ENCODE data around the gene SLC45A2. TPM values are rescaled to one million over a fixed set of nuclear protein-coding genes. Genes with fewer than 3 reads are reported as not detected.
"Not testable (repeated sequence)": the region's sequence is repeated elsewhere in the genome, so short reads cannot be mapped to it uniquely, and the experiment has no call there.

The SLC45A2 gene
- total RNA-seq, 1 donor from 2014 or later, result not detected

DNA sequence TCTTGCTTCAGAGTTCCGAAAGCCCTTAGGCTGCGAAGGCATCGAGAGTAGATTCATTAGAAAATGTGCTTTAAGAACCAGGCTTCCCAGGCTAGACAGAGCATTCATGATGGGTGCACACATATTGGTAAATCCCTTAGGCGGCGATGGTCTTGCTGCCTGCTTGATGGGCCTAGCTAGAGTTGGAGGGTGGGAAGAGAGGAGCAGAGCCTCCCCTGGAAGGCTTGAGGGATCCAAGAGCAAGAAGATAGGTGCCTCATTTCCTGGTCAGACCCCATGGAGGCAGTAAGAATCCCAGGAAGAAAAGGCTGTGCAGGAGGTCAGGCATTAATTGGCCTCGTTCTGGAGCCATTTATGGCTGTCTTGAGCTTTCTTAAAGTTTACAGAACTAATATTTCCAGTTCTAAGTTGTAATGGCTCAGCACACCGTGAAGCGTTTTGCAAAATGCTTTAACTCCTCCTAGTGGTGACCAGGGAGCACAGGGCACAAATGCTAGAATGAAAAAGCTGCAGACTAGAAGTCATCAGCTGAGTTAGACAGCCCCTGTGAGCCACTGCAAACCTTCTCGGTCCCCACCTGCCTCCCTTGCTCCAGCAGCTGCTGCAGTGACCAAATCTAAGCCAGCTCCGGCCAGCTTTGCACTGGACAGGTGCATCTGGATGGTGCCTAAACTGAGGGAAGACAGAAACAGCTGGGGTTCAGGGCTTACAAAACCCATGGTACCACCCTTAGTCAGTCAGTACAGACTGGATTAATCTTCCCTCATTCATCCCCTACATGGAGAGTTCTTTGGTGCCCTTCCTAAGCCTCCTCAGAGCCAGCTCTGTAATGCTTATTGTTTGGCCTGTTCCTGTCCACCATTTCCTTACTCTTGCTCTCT, 14.7 kb downstream of the SLC45A2 start:
- DNase-seq (ENCODE audit: low read depth), result peak; percentile 55

DNA sequence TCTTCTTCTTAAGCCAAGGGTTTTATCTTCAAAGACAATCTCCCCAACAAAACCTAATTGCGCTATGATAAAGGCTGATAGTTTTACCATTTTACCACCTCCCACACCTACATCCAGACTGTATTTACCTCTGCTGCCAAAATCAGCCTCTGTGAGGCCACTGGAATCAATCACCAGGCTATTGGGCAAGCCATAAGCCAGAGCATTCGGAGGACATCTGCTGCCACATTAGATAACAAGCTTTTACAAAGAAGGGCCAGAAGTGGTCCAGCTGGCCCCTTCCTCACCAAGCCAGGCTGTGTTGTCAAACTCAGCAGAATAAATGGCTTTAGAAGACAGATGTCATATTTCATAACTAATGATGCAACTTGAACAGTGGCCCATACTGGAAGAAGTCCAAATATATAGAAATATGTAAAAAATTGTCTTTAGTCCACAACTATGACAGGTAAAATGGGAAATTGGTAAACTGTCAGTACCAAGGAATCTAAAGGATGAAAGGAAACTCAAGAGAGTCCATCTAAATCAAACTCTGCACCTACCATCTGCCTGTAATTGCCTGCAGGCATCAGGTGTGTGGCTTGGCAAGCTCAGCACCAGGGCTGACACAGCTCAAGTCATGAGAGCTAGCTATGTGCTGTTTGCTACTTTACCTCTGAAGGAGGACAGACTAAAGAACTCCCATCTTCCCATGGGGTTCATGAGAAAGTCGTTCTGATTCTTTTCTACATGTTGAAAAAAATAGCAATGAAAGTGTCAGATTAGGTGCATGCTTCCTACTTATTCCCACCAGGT, 16.1 kb downstream of the SLC45A2 start:
- DNase-seq (ENCODE audit: low read depth), result no peak

DNA sequence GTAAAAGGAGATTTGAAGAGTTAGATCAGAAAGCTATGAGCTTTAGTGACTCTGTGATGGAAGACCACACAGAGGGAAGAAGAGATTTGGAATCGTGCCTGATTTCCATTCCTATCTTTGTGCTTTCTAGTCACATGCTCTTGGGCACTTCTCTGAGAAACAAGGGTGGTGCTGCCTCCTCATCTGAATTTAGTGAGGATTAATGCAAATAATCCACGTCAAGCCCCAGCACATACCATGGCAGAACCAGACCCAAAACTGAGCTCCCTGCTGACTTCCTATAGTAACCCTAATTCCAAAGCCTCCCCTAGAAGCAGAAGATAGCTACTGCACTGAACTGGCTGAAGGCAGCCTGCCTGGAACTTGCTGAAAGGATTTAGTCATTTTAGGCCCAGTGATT, 17.7 kb downstream of the SLC45A2 start:
- DNase-seq (ENCODE audit: low read depth), result no peak

DNA sequence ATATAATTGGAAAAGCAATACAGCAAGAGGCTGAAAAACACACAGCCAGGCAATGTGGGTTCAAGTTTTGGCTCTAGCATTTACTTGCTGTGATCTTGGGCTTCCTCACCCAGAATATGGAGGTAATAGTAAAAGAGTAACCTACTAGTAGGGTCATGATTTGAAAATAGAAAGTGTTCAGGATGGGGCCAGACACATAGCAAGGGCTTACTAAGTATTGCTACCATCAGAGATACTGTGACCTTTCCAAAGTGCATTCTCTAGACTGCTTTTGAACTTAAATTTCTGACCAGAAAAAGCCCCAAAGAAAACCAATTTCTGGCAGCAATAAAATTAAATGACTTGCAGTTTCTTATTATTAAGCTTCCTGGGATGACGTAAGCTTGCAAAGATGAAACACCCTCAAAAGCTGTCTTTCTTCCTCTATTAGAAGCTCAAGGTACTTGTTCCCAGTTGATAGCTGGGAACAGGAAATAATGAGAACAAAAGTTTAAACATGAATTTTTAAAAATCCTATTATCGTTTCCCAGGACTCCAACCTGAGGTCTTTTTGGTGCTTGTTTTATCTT, 20.3 kb downstream of the SLC45A2 start:
- DNase-seq (ENCODE audit: low read depth), result no peak

DNA sequence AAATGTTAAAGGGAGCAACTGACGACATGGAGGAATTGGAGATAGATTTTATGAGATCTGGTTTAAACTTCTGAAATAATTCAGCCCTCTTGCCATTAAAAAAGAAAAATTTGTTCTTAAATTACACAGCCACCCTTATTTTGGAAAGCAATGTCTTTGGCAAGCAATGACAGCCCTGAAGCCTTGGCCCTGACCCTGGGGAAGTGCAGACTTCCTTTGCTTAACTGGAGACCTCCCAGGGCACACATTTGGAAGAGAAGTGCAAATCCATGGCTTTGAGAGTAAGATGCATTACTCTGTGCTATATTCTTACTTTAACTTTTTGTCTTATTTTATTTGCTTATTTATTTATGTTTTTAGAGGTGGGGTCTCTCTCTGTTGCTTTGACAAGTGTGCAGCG, 26.3 kb downstream of the SLC45A2 start:
- no peak for DNase-seq (ENCODE audit: low read depth)

DNA sequence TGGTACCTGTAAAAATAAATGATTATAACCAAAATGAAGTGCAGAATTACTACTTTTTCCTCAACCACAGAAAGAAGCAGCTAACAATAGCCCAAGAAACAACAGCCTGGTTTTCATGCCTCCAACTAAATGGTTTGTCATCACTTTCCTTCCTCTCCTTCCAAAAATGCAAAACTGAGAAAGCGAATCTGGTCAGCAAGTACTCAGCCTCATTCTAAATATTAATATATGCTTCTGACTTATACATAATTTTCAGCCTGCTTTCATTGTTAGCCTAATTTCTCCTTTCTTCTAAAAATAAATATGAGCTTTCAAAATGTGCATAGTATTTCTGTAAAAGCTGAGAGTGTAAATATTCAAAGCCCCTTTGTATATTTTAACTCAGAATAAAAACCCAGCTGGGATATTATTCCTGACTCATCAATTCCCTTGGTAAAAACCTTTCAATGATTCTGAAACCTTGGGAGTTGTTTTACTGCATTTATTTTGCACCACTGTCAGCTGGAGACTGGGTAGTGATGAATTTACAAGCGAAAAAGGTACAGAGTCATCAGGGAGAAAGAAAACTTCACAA, 26.8 kb downstream of the SLC45A2 start:
- DNase-seq (ENCODE audit: low read depth), result no peak

DNA sequence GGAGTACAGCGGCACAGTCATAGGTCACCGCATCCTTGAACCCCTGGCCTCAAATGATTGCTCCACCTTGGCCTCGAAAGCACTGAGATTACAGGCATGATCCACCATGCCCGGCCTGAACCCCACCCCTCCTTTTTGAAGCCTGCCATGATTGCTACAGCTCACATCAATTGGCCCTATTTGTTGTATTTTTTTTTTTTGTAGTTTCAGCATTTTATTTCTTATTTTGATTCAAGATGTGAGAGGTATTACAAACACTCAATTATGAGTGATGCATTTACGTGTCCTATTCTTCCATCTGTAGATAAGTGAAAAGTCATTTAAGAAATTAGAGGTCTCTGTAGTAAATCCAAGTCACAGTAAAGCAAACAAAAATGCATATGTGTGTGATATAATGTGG, 32.3 kb downstream of the SLC45A2 start:
- not testable (repeated sequence) for DNase-seq (ENCODE audit: low read depth)

DNA sequence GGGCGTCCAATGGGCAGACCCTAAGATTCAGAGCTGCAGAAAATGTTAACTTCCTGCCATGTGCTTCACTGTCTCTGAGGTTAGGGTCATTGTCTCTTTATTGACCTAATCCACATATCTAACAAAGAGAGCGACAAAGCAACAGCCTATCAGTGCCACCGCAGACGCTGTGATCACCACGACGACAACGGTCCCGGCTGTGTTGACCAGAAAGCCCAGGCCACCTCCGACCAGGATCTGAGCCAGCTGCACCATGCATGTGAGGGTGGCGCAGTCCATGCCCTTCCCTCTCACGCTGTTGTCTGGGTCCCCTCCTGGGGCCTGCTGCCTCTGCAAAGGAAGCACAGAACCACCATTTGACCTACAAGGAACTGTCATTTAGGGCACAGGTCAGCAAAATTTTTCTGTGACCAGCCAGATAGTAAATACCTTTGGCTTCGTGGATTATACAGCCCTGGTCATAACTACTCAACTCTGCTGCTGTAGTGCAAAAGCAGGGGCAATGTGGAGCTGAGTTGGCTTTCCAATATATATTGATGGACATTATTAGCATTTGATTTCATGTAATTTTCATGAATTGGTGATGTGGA, 39.9 kb downstream of the SLC45A2 start:
- no peak for DNase-seq (ENCODE audit: low read depth)

DNA sequence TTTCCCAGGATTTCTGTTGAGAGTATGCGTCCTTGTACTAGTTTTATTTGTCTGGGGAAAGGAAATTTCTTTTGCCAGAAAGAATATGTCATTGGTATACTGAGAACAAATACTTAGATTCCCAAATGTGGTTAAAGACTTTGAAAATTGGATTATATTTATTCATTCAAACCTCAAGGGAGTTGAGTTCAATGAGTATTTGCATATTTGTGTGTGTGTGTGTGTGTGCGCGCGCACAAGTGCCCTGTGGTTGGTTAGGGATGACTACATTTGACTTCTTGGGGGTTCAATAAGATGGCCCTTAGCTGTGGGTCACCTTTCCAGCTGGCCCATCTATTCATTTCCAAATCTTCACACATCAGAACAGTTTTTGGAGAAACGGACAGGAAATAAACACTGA, 43.4 kb downstream of the SLC45A2 start:
- DNase-seq (ENCODE audit: low read depth), result no peak

DNA sequence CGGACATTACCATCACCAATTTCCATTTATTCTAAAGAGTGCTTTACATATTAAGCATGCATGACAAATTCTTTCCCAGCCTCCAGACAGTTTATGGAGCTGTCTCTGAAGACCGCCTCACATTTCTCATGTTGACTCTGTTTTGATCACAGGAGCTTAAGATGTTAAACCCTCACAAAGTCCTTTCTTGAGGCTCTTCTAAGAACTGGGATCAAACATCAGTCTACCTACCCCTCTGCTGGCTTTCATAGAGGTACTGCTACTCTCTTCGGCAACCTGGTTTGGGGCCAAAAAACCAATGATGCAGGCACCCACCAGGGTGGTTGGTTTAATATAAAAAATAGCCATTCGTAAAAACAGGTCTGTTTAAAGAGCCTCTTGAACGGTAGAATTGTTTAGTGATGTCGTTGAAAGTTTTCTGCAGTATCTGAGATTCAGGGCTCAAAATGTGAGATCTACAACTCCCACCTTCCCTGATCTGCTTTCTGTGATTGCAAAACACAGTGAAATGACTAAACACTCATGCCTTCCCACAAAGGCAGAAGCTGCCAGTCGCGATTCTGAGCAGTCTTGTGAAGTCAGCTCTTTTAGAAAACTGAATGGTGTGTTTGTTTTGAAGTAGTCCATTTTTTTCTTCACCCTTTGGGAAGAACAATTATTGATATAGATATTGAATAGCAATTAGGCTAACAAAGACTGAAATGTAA, 44.8 kb downstream of the SLC45A2 start:
- peak; percentile 45 for DNase-seq (ENCODE audit: low read depth)

DNA sequence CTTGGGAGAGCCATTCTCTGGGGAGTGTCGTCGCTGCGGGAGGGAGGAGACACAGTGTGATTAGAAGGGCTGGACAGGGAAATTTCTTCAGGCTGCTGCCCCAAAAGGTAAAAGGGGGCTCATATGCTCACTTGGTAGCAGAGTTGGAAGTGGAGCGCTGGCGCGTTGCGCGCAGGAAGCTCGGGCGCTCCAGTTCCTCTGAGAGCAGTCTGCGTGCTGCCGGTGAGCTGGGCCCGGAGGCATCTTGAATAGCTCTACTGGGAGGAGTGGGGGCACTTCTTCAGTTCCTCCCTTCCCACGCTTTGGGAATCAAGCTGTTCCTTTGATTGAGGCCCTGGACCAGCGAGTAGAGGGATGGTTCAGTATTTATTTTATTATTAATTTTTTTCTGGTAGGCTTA, 45.6 kb downstream of the SLC45A2 start:
- no peak for DNase-seq (ENCODE audit: low read depth)

DNA sequence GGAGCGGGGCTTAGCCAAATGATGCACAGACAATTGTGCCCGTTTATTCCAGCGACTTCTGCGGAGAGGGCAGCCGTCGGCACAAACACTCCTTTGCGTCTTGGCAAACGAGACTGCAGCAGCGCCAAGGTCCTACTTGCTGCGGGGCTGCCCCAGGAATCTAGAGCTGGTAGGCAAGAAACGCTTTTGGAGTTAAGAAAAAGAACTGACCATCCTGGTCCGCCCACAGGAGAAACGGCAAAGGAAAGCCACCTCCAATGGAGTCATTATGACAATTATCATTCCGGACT, 46.0 kb downstream of the SLC45A2 start:
- no peak for DNase-seq (ENCODE audit: low read depth)

DNA sequence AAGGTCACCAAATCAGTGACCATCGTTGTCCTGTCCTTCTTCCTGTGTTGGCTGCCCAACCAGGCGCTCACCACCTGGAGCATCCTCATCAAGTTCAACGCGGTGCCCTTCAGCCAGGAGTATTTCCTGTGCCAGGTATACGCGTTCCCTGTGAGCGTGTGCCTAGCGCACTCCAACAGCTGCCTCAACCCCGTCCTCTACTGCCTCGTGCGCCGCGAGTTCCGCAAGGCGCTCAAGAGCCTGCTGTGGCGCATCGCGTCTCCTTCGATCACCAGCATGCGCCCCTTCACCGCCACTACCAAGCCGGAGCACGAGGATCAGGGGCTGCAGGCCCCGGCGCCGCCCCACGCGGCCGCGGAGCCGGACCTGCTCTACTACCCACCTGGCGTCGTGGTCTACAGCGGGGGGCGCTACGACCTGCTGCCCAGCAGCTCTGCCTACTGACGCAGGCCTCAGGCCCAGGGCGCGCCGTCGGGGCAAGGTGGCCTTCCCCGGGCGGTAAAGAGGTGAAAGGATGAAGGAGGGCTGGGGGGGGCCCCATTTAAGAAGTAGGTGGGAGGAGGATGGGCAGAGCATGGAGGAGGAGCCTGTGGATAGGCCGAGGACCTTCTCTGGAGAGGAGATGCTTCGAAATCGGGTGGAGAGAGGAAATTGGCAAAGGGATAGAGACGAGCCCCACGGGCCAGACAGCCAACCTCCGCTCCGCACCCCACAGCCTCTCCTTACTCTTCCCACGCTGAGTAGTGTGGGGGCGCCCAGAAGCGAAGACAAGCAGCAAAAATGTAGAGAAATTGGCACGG, 46.6 kb downstream of the SLC45A2 start:
- no peak for DNase-seq (ENCODE audit: low read depth)

DNA sequence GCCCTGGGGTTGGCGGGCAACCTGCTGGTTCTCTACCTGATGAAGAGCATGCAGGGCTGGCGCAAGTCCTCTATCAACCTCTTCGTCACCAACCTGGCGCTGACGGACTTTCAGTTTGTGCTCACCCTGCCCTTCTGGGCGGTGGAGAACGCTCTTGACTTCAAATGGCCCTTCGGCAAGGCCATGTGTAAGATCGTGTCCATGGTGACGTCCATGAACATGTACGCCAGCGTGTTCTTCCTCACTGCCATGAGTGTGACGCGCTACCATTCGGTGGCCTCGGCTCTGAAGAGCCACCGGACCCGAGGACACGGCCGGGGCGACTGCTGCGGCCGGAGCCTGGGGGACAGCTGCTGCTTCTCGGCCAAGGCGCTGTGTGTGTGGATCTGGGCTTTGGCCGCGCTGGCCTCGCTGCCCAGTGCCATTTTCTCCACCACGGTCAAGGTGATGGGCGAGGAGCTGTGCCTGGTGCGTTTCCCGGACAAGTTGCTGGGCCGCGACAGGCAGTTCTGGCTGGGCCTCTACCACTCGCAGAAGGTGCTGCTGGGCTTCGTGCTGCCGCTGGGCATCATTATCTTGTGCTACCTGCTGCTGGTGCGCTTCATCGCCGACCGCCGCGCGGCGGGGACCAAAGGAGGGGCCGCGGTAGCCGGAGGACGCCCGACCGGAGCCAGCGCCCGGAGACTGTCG, 47.3 kb downstream of the SLC45A2 start:
- DNase-seq (ENCODE audit: low read depth), result no peak

DNA sequence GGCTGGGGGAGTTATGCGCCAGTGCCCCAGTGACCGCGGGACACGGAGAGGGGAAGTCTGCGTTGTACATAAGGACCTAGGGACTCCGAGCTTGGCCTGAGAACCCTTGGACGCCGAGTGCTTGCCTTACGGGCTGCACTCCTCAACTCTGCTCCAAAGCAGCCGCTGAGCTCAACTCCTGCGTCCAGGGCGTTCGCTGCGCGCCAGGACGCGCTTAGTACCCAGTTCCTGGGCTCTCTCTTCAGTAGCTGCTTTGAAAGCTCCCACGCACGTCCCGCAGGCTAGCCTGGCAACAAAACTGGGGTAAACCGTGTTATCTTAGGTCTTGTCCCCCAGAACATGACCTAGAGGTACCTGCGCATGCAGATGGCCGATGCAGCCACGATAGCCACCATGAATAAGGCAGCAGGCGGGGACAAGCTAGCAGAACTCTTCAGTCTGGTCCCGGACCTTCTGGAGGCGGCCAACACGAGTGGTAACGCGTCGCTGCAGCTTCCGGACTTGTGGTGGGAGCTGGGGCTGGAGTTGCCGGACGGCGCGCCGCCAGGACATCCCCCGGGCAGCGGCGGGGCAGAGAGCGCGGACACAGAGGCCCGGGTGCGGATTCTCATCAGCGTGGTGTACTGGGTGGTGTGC, 48.0 kb downstream of the SLC45A2 start, which contains the start of gene RXFP3:
Gene RXFP3, plus strand, starts transcription at position 6 of the 636 bp plus-strand sequence. Its CDS starts 355 bp downstream, at position 361.
- peak; percentile 3 for DNase-seq (ENCODE audit: low read depth)

DNA sequence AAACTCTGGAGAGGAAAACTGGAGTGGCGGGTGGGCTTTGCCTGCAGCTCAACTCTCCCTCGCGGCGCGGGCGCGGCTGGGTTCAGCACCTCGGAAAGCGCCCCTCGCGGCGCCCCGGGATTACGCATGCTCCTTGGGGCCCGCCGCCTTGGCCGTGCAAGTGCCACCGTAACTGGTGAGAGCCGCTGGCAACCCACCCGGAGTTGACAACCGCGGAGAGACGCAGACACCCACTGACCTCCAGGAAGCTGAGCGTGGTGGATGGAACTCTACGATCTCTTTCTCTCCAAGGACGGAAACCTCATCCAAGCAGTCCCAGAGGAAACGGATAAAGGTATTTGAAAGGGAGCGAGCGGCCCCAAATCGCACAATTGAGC, 48.5 kb downstream of the SLC45A2 start:
- peak; percentile 5 for DNase-seq (ENCODE audit: low read depth)

DNA sequence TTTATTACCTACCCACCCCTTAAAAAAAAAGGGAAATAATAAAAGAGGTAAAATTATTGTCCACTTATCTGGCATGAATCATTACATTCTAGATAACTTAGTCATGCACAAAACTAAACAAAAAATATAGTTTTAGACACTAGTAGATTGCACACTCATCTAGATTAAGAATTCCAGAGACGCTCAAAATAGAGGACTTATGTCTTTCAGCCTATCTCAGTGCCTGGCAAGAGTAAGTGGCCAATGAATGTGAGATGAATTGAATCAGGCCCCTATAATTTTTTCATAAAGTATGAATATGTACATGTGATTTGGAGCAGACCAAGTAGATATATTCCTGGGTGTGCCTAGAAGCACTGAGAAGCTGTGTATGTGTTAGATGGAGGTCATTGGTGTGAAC, 50.3 kb downstream of the SLC45A2 start:
- peak; percentile 16 for DNase-seq (ENCODE audit: low read depth)

DNA sequence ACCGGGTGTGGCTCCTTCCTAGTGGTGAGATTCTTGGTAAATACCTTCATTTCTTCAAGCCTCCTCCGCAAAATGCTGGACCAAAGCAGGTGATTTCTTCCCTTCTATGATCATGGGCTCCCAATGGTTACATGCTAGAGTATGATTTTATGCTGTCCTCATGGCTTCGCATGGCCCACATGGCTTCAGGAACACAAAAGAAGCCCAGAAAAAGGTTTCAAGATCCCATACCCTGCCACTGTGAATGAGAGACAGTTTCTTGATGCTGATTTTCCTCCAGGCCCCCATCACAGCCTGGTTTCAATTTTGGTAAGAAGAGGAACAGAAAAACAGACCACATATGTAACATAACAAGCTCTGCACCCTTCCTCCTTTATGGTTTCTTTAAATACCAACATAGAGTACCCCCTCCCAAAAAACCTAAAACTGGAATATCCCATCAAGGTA, 50.7 kb downstream of the SLC45A2 start:
- no peak for DNase-seq (ENCODE audit: low read depth)

DNA sequence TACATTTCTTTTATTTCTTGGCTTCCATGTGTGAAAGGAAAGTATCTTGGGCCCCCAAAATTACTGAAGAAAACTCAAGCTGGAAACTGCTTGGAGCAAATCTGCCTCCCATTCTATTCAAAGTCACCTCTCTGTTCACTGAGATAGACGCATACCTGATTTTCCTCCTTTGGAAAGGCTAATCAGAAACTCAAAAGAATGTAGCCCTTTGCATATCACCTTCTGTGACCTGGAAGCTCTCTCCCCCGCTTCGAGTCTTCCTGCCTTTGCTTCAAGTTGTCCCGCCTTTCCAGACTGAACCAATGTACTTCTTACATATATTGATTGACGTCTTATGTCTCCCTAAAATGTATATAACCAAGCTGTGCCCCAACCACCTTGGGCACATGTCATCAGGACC, 53.4 kb downstream of the SLC45A2 start:
- DNase-seq (ENCODE audit: low read depth), result no peak

Measured in renal cortical epithelial cell (primary cell).